ENCODE data around the gene CPSF4L. TPM values are rescaled to one million over a fixed set of nuclear protein-coding genes. Genes with fewer than 3 reads are reported as not detected.

The CPSF4L gene
- total and polyA plus RNA-seq, 2 of the 13 experiments (the other 11 are each of a cell fraction or from before 2014, with no cell fraction given) = 0.73 to 1.6 TPM

- peak; percentile 39; the same call in 1 of the 2 replicates for TF ChIP-seq ZNF609 (CRISPR knock-in tag; IDR thresholded peaks at IDR 0.05; ENCODE audit: borderline replicate concordance)
- TF ChIP-seq GABPB1 (CRISPR knock-in tag; IDR thresholded peaks at IDR 0.05) = no peak
- 0 out of 2 replicates have a peak, but pooled peaks have one; percentile 1 for TF ChIP-seq ZNF558 (CRISPR knock-in tag; IDR thresholded peaks at IDR 0.05; ENCODE audit: borderline replicate concordance)
- no peak; the same call in 1 of the 2 replicates for TF ChIP-seq ZNF574 (CRISPR knock-in tag; IDR thresholded peaks at IDR 0.05)
- no peak for TF ChIP-seq ZNF326 (CRISPR knock-in tag; IDR thresholded peaks at IDR 0.05; ENCODE audit: borderline replicate concordance)
- no peak for TF ChIP-seq SMC3 (IDR thresholded peaks at IDR 0.05; ENCODE audit: low read length)
- TF ChIP-seq TFAP4 (IDR thresholded peaks at IDR 0.05; ENCODE audit: borderline replicate concordance, low read depth) = peak; percentile 69; the same call in 1 of the 2 replicates
- 0 out of 2 replicates have a peak, but pooled peaks have one; percentile 14 for TF ChIP-seq FOXK1 (CRISPR knock-in tag; IDR thresholded peaks at IDR 0.05; ENCODE audit: borderline replicate concordance, low read depth)
- TF ChIP-seq, protein P1, sequence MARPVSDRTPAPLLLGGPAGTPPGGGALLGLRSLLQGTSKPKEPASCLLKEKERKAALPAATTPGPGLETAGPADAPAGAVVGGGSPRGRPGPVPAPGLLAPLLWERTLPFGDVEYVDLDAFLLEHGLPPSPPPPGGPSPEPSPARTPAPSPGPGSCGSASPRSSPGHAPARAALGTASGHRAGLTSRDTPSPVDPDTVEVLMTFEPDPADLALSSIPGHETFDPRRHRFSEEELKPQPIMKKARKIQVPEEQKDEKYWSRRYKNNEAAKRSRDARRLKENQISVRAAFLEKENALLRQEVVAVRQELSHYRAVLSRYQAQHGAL (CRISPR knock-in tag; IDR thresholded peaks at IDR 0.05; ENCODE audit: not compliant biosample characterization) = no peak
- no peak for TF ChIP-seq KLF9 (CRISPR knock-in tag; IDR thresholded peaks at IDR 0.05; ENCODE audit: low read depth)
- TF ChIP-seq TEAD3 (CRISPR knock-in tag; optimal IDR thresholded peaks at IDR 0.05; ENCODE audit: borderline replicate concordance) = peak; percentile 50
- no peak for TF ChIP-seq MYC (CRISPR knock-in tag; IDR thresholded peaks at IDR 0.05; ENCODE audit: borderline replicate concordance)
- TF ChIP-seq ZNF652 (CRISPR knock-in tag; IDR thresholded peaks at IDR 0.05; ENCODE audit: borderline replicate concordance, low read depth) = no peak
- TF ChIP-seq ZSCAN21 (CRISPR knock-in tag; IDR thresholded peaks at IDR 0.05; ENCODE audit: borderline replicate concordance) = peak; percentile 72; the same call in 1 of the 2 replicates
- TF ChIP-seq ZNF124 (CRISPR knock-in tag; IDR thresholded peaks at IDR 0.05) = no peak
- no peak for TF ChIP-seq NCOA1 (CRISPR knock-in tag; IDR thresholded peaks at IDR 0.05)
- TF ChIP-seq ZNF616 (CRISPR knock-in tag; IDR thresholded peaks at IDR 0.05; ENCODE audit: low read depth) = no peak
Observed at GRCh38 chr17:73262676-73263642, 1.3 kb upstream of the CPSF4L start (continued).

Measured in HepG2 (cell line).